ENCODE data around the gene CDH4. TPM values are rescaled to one million over a fixed set of nuclear protein-coding genes. Genes with fewer than 3 reads are reported as not detected.

Gene CDH4
- total RNA-seq, 1 donor from 2014 or later, result 2.9 TPM

GRCh38 chr20:61220131-61220530, 31.9 kb upstream of the CDH4 start:
- Histone ChIP-seq H3K4me1 (no peaks in the 10 kb centered on the region), H3K27me3 (peaks cover 66% of the 10 kb centered on the region), H3K4me2 (no peak overlapping the region), H2AFZ (replicated peaks) (no peak overlapping the region), H3K4me3 (no peak overlapping the region), H3K27ac (no peak overlapping the region), H3K9ac (no peak overlapping the region), H3K9me3 (ENCODE audit: low read depth) (no peaks in the 10 kb centered on the region), H4K20me1 (ENCODE audit: low read depth) (no peaks in the 10 kb centered on the region), H3F3A (ENCODE audit: low read depth) (no peaks in the 10 kb centered on the region), H3K36me3 (no peaks in the 10 kb centered on the region), H3K79me2 (ENCODE audit: low read depth) (no peaks in the 10 kb centered on the region)
- TF ChIP-seq EZH2phosphoT487 (IDR thresholded peaks at IDR 0.05), result no peak
- TF ChIP-seq EZH2 (IDR thresholded peaks at IDR 0.05), result no peak
- TF ChIP-seq CTCF (IDR thresholded peaks at IDR 0.05), result no peak
- Mint-ChIP-seq H3K4me1 (peaks cover 11% of the 10 kb centered on the region), H3K27me3 (ENCODE audit: insufficient read depth, low read depth) (peaks cover 14% of the 10 kb centered on the region), H3K36me3 (no peaks in the 10 kb centered on the region), H3K4me3 (no peak overlapping the region), H3K9me3 (no peaks in the 10 kb centered on the region), H3K27ac (no peak overlapping the region)
- DNase-seq (ENCODE audit: low spot score), result no peak

DNA sequence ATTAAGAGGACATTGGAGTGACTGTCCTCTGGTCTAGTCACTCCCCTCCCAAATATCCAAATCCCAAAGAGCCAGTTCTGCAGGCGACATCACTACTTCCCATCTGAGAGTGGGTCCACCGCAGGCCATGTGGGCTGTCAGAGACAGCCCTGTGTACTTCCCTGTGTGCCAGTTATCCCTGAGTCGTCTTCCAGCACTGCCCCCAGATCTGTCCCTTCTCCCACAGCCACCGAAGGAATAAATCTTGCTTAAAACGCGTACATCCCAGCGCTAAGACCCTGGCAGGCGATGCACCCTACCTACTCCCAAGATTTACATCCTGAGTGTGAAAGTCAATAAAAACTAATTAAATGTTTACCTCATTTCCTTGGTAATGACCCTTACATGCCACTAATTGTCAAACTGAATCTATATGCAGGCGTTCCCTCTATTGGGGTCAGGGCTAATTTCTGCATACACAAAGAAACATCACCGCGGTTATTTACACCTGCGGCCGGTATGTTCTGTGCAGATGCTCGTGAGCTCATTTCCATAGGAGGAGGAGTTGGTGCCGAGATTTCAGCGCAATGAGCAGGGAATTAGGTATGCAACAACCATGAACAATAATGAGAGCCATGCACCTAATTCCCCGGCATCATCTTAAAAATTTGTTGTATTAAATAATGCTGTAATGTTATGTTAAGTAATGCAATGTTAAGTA, 31.3 kb upstream of the CDH4 start:
- TF ChIP-seq EZH2 (IDR thresholded peaks at IDR 0.05), result no peak
- no peak for TF ChIP-seq EZH2phosphoT487 (IDR thresholded peaks at IDR 0.05)
- TF ChIP-seq CTCF (IDR thresholded peaks at IDR 0.05), result no peak
- no peak overlapping the region for H3K9ac ChIP-seq
- no peaks in the 10 kb centered on the region for H3K4me1 ChIP-seq
- H3K9me3 ChIP-seq (ENCODE audit: low read depth), result no peaks in the 10 kb centered on the region
- H3K36me3 Mint-ChIP-seq, result no peaks in the 10 kb centered on the region
- H3K9me3 Mint-ChIP-seq, result no peaks in the 10 kb centered on the region
- no peaks in the 10 kb centered on the region for H3F3A ChIP-seq (ENCODE audit: low read depth)
- no peak overlapping the region for H2AFZ ChIP-seq (replicated peaks)
- no peak overlapping the region for H3K4me3 Mint-ChIP-seq
- peaks cover 14% of the 10 kb centered on the region for H3K27me3 Mint-ChIP-seq (ENCODE audit: insufficient read depth, low read depth)
- DNase-seq (ENCODE audit: low spot score), result no peak
- peaks cover 11% of the 10 kb centered on the region for H3K4me1 Mint-ChIP-seq
- H3K79me2 ChIP-seq (ENCODE audit: low read depth), result no peaks in the 10 kb centered on the region
- no peaks in the 10 kb centered on the region for H3K36me3 ChIP-seq
- H4K20me1 ChIP-seq (ENCODE audit: low read depth), result no peaks in the 10 kb centered on the region
- H3K27me3 ChIP-seq, result peaks cover 60% of the 10 kb centered on the region
- no peak overlapping the region for H3K4me3 ChIP-seq
- H3K4me2 ChIP-seq, result no peak overlapping the region
- no peak overlapping the region for H3K27ac Mint-ChIP-seq
- no peak overlapping the region for H3K27ac ChIP-seq

DNA sequence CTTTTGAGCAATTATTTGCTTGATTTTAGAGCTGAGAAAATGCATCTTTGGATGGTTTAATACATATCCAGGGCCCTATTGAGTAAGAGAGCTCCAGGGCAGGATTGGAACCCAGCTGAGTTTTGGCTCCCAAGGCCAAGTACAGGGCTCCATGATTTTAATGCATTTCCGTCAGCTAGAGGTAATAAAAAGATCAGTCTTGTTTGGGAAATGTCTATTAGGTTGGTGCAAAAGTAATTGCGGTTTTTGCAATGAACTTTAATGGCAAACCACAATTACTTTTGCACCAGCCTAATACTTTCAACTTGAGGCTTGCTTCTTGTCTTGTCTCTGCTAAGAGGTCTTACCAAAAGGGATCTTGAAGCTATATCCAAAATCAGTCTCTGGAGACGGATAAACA, 29.4 kb upstream of the CDH4 start:
- Histone ChIP-seq H3K9me3 (ENCODE audit: low read depth) (no peaks in the 10 kb centered on the region), H4K20me1 (ENCODE audit: low read depth) (no peaks in the 10 kb centered on the region), H3K4me2 (no peak overlapping the region), H3K4me1 (no peaks in the 10 kb centered on the region), H3K36me3 (no peaks in the 10 kb centered on the region), H3K27ac (no peak overlapping the region), H3K4me3 (no peak overlapping the region), H2AFZ (replicated peaks) (no peak overlapping the region), H3K79me2 (ENCODE audit: low read depth) (no peaks in the 10 kb centered on the region), H3K27me3 (peaks cover 47% of the 10 kb centered on the region), H3K9ac (no peak overlapping the region), H3F3A (ENCODE audit: low read depth) (no peaks in the 10 kb centered on the region)
- Mint-ChIP-seq H3K27ac (no peak overlapping the region), H3K4me1 (peaks cover 5% of the 10 kb centered on the region), H3K36me3 (no peaks in the 10 kb centered on the region), H3K9me3 (no peaks in the 10 kb centered on the region), H3K4me3 (no peak overlapping the region), H3K27me3 (ENCODE audit: insufficient read depth, low read depth) (peaks cover 14% of the 10 kb centered on the region)
- TF ChIP-seq EZH2phosphoT487 (IDR thresholded peaks at IDR 0.05) (no peak), CTCF (IDR thresholded peaks at IDR 0.05) (no peak), EZH2 (IDR thresholded peaks at IDR 0.05) (no peak)
- DNase-seq (ENCODE audit: low spot score), result no peak

Data from neural progenitor cell (in vitro differentiated cells).